NCI-H82 treated with DMSO at 0.1 percent for 48 hours (cell line): Measurements from ENCODE around the gene TRMT10B.
"Not testable (repeated sequence)": the region's sequence is repeated elsewhere in the genome, so short reads cannot be mapped to it uniquely, and the experiment has no call there.

ENCODE experiments used
- DNase-seq: peaks from one replicate; lab custom pipeline; 2025; ENCODE audit not compliant: unreplicated experiment; lab: John Stamatoyannopoulos, UW

TRMT10B gene

DNA sequence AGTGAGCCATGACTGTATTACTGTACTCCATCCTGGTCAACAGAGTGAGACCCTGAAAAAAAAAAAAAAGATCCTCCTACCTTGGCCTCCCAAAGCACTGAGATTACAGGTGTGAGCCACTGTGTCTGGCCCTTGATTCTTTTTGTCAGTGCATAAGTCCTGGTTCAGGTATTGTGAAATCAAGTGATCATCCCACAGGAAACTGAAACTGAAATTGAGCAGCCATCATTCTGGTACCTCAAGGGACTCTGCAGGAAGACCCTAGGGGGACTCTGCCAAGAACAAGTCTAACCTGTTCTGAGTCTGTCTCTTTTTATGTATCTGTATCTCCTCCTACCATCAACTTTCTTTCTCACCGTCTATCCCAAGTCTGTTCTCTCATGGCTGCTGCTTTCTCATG lies 45.1 kb downstream of the TRMT10B start:
- no peak for DNase-seq

DNA sequence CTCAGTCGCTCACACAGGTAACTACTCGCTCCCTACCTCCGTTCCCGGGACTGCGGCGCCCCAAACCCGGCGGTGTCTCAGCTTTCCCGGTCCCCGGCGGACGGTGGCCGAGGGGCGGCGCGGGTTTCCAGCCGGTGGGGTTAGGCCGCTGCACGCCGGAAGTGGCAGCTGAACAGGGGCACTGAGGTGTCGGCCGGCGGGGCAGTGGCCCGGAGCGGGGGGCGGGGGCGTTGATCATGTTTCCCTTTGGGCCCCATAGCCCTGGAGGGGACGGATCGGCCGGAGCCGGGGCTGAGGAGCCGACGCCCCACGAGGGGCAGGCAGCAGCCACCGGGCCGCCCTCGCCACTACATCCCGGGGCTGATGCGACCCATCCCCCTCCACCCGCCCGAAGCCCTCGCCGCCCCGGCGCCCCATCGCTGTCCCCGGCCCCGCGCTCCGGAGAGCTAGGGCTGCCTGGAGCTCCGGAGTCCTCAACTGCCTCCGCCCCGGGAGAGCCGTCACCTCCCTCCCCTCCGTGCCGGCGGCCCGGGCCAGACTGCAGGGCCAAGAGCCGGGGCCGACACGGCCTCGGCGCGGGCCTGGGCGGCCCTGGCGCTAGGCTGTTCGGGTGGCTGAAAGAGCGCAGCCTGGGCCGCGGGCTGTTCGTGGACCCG lies 47.2 kb downstream of the TRMT10B start, which contains the start of gene DCAF10:
Gene DCAF10, plus strand, starts transcription at position 167 of the 656 bp plus-strand sequence. Its CDS starts 70 bp downstream, at position 237.
- DNase-seq = peak; percentile 59

DNA sequence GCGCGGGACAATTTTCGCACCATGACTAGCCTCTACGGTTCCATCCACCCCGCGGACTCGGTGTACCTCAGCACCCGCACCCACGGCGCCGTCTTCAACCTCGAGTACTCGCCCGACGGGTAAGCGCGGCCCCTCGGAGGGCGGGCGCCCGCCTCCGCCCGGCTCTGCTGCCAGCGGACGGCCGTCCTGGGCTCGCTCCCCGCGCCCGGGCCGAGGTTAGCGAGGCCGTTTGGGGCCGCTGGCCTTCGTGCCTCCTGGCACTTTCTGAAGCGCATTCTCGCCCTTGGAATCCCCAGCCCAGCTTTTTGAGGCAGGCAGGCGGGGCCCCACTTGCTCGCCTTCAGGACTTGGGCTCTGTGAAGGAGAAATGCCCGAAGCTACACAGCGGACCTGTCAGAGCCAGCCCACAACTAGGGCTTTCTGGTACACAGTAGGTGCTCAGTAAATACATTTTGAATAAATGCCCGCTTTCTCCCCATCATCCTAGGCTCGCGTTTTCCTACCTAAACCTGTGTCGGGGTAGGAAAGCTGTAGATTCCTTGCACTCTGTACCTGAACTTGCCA lies 47.8 kb downstream of the TRMT10B start:
- no peak for DNase-seq

DNA sequence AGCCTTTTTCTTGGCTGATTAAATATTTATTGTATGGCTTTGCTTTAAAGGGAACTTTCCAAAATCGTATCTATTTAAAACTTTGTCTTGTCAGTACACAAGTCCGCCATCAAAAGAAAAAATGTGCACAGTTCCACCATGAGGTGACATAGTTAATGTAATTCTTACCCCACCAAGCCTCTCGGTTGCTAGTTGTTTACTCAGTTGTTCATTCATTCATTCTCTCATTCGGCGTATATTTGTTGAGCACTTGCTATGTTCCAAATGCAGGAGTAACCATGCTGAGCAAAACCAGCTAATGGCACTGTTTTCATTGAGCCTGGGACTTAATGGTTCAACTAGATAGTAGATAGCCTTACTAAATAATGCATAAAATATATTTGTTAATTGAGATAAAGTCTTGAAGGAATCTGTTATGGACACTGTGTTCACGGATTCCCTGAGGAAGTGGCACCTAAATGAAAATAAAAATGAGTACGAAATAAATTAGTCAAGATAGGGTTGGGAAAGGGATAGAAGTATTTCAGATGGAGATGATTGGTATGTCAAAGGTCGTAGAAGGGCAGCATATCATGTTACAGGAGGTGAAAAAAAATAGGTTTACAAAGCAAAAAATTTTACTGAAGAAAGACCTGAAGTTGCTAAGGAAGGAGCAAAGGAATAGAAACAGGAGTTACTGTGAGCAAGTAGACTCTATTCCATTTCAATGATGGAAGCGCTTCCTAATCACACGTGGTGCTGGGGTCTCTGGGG lies 48.5 kb downstream of the TRMT10B start:
- no peak for DNase-seq

DNA sequence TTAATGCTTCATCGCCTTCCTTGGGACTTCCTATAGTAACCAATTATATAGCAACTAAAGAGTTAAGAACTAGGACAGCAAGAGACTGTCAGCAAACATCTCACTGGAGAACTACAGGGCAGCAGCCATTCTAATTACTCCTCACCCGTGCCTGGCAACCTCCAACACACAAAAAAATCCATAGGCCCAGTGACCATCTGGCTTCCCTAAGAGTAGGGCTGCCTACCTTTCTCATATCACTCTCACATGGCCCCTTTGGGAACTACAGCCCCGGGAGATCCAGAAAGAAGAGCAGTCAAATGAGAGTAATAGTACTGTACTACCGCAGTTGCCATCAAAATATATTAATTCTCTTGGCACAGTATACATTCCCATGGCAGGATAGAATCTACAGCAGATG lies 52.7 kb downstream of the TRMT10B start:
- no peak for DNase-seq

DNA sequence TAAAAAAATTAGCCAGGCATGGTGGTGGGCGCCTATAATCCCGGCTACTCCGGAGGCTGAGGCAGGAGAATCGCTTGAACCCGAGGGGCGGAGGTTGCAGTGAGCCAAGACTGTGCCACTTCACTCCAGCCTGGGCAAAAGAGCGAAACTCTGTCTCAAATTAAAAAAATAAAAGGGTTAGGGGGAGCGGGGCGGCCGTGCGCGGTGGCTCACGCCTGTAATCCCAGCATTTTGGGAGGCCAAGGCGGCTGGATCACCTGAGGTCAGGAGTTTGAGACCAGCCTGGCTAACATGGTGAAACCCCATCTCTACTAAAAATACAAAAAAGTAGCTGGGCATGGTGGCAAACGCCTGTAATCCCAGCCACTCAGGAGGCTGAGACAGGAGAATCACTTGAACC lies 56.1 kb downstream of the TRMT10B start:
- DNase-seq = not testable (repeated sequence)

DNA sequence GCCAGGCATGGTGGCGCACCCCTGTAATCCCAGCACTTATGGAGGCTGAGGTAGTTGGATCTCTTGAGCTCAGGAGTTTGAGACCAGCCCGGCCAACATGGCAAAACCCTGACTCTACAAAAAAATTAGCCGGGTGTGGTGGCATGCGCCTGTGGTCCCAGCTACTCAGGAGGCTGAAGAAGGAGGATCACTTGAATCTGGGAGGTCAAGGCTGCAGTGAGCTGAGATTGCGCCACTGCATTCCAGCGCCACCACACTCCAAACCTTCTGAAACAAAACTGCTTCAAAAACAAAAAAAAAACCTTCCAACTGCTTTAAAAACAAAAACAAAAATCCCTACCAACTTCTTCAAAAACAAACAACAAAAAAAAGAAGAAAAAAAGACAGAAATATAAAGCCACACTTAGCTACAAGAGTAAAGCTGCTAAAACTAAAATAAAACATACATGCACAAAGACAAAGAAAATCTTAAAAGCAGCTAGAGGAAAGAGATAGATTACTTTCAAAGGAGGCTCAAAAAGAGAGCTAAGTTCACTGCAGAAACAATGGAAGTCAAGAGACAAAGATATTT lies 58.4 kb downstream of the TRMT10B start:
- DNase-seq = no peak

DNA sequence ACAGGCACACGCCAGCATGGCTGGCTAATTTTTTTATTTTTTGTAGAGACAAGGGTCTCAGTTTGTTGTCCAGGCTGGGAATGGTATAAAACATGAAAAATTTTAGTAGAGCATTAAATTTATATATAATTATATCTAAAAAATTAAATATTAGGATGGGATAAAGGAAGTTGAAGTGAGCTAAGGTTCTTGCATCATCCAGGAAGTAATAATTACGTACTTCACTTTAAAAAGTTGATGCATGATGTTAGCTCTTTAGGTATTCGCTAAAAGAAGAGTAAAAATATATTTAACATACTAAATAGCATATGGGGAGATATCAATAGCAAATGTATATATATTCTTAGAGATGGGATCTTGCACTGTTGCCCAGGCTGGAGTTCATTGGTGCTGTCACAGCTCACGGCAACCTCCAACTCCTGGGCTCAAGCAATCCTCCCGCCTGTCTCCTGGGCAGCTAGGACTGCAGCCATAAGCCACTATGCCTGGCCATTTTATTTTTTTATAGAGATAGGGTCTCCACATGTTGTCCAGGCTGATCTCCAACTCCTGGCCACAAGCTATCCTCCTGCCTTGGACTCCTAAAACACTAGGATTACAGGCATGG lies 59.3 kb downstream of the TRMT10B start:
- no peak for DNase-seq

DNA sequence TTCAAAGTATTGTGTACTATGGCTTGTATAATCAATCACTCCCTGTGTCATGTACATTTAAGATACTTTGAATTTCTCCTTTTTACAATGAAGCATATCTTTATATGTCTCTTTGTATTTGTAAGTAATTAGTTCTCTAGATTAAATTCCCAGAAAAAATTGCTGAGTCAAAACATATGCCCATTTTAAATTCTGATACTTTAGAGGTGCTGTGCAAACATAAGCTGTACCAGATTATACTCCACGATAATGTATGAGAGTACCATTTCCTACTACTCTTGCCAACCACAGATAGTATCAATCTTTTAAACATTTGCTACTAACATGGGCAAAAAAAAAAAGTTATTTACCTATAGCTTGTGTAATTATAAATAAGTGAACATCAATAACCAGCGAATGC lies 65.2 kb downstream of the TRMT10B start:
- DNase-seq = no peak

DNA sequence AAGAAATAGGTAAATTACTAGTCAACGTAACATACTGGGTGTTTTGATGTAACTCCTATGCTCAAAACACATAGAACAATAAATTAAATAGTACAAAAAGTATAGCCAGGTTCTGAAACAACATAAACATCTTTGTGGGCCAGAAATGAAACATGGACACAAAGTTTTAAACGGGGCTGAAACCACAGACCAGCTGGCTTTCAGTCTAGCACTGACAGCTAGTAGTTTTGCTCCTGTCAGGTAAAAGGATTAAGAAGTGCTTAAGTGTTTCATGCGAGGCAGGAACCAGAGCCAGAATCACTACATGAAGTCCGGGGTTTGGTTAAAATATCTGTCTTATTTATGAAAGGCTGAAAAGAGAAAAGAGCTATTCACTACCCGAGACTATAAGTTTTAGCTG lies 66.5 kb downstream of the TRMT10B start:
- peak; percentile 61 for DNase-seq

DNA sequence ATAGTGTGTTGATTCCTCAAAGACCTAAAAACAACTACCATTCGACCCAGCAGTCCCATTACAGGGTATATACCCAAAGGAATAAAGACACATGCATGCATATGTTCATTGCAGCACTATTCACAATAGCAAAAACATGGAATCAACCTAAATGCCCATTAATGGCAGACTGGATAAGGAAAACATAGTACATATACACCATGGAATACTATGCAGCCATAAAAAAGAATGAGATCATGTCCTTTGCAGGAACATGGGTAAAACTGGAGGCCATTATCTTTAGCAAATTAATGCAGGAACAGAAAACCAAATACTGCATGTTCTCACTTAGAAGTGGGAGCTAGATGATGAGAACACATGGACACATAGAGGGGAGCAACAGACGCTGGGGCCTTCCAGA lies 71.6 kb downstream of the TRMT10B start:
- not testable (repeated sequence) for DNase-seq

DNA sequence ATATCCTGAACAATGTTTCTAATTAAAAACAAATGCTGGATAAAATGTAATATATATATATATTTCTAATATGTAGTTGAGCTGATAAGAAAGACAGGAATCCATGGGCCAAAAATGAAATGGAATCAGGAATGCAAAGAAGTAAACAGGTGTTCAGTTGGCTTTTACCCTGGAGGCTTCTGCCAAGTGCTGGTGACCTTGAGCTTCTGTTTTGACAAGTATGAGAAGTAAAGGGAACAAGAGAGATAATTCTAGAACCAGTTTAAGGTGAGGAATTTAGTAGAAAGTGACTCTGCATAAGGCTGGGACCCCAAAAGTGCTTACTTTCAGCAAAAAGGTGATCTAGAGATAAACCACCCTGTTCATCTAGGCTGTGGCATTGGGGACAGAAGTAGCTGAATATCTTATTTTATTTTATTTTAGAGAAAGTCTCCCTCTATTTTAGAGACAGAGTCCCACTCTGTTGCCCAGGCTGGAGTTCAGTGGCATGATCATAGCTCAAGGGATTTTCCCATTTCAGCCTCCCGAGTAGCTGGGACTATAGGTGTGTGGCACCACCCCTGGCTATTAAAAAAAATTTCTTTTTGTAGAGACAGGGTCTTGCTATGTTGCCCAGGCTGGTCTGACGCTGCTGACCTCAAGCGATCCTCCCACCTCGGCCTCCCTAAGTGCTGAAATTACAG lies 74.0 kb downstream of the TRMT10B start:
- DNase-seq = no peak
